Measurements from ENCODE around the gene POU2F2.
"Not testable (repeated sequence)": the region's sequence is repeated elsewhere in the genome, so short reads cannot be mapped to it uniquely, and the experiment has no call there.

POU2F2 gene

DNA sequence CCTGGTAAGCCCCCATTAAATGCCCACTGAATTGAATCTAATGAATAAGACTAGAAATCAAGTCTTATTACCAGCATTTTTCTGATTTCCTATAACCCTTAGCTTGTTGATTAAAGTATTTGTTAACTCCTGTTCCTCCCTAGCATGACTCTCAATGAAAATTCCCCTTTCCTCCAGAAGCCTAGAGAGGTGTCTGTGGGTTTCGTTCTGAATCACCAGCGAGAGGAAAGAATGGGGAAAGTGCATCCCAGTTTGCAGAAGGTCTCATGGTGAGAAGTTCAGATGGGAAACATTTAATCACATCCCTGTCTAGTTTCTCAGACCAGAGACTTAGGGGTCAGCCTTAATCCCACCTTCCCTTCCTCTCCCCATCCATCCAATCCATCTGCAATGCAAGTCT, 26.9 kb downstream of the POU2F2 start:
- H3K4me3 ChIP-seq: no peak overlapping the region
- no peak for DNase-seq (ENCODE audit: low spot score)
- no peak overlapping the region for H3K27ac ChIP-seq
- TF ChIP-seq, protein P1, sequence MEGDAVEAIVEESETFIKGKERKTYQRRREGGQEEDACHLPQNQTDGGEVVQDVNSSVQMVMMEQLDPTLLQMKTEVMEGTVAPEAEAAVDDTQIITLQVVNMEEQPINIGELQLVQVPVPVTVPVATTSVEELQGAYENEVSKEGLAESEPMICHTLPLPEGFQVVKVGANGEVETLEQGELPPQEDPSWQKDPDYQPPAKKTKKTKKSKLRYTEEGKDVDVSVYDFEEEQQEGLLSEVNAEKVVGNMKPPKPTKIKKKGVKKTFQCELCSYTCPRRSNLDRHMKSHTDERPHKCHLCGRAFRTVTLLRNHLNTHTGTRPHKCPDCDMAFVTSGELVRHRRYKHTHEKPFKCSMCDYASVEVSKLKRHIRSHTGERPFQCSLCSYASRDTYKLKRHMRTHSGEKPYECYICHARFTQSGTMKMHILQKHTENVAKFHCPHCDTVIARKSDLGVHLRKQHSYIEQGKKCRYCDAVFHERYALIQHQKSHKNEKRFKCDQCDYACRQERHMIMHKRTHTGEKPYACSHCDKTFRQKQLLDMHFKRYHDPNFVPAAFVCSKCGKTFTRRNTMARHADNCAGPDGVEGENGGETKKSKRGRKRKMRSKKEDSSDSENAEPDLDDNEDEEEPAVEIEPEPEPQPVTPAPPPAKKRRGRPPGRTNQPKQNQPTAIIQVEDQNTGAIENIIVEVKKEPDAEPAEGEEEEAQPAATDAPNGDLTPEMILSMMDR (IDR thresholded peaks at IDR 0.05): no peak

DNA sequence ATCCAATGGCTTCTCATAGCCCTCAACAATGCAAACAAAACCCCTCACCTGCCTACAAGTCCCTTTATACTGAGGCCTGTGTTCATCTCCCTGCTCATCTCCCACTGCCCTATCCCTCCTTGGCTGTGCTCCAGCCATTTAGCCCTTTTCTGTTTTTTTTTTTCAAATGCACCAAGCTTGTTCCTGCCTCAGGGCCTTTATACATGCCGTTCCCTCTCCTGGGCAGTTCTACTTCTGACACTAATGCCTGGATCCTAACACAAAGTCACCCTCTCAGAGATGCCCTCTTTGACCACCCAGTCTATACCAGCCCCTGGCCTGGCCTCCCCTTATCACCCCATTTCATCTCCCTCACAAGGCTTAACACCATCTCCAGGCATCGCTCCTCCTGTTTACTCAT, 29.4 kb downstream of the POU2F2 start:
- DNase-seq (ENCODE audit: low spot score): no peak
- TF ChIP-seq, protein P1 (IDR thresholded peaks at IDR 0.05): no peak
- no peak overlapping the region for H3K27ac ChIP-seq
- no peak overlapping the region for H3K4me3 ChIP-seq

DNA sequence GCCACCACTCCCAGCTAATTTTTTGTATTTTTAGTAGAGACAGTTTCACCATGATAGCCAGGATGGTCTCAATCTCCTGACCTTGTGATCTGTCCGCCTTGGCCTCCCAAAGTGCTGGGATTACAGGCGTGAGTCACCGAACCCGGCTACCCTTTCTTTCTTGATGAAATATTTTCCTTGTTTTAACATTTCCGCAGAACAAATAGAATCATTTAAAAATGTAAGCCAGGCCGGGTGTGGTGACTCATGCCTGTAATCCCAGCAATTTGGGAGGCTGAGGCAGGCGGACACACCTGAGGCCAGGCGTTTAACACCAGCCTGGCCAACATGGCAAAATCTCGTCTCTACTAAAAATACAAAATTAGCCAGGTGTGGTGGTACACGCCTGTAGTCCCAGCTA, 32.0 kb downstream of the POU2F2 start:
- not testable (repeated sequence) for H3K4me3 ChIP-seq; DNase-seq (ENCODE audit: low spot score); H3K27ac ChIP-seq

DNA sequence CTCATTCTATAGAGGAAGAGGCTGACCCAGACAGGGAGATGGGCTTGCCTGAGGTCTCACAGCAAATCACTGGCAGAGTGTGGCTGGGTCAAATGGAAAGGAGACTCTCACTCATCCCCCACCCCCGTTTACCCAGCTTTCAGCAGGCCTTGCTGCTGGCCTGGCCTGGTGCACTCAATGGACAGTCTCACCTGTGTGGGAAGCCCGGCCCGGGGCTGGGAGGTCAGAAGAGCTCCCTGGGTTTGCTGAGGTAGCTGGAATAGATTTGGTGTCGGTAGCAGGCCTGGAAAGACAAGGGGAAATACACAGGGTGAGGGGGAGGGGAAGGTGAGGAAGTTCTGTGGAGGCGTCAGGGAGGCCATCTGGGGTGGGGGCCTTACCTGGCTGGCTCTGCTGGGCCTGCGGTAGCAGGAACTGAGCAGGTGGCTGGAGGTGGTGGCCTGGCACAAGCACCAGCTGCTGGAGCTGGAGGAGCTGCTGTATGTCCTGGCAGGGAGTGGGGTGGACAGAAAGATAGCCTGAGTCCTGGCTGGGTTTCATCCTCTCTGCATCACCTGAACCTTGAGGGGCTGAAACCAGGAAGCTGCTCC, 32.8 kb downstream of the POU2F2 start:
- TF ChIP-seq, protein P1 (IDR thresholded peaks at IDR 0.05): no peak
- Histone ChIP-seq H3K27ac (no peak overlapping the region), H3K4me3 (no peak overlapping the region)
- DNase-seq (ENCODE audit: low spot score): no peak

DNA sequence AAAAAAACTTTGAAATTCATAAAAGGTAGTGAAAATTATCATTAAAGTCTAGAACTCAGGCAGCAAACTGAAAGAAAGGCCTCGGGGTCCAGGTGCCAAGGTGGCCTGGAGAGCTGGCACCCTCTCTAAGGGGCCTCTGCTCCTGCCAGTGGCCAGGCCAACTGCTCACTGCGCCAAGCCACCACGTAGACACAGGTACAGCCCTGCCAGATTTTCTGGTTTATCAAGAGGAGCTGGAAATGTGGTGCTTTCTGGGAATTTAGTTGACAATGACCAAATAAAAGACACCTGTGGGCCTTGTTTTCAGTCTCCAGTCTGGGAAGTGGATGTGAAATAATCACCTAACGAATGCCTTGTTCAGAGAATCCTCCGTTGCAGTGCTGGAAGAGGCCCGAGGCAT, 33.5 kb downstream of the POU2F2 start:
- Histone ChIP-seq H3K27ac (no peak overlapping the region), H3K4me3 (no peak overlapping the region)
- DNase-seq (ENCODE audit: low spot score): no peak
- TF ChIP-seq, protein P1 (IDR thresholded peaks at IDR 0.05): no peak

DNA sequence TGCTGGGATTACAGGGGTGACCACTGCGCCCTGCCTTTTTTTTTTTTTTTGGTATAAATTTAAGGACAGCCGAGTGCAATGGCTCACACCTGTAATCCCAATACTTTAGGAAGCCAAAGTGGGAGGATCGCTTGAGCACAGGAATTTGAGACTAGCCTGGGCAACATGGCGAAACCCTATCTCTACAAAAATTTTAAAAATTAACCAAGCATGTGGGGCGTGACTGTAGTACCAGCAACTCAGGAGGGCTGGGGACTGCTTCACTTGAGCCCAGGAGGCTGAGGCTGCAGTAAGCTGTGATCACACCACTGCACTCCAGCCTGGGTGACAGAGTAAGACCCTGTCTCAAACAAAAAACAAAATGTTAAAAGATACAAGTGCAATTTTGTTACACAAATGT, 34.8 kb downstream of the POU2F2 start:
- TF ChIP-seq, protein P1 (IDR thresholded peaks at IDR 0.05): no peak
- no peak overlapping the region for H3K27ac ChIP-seq
- DNase-seq (ENCODE audit: low spot score): no peak

DNA sequence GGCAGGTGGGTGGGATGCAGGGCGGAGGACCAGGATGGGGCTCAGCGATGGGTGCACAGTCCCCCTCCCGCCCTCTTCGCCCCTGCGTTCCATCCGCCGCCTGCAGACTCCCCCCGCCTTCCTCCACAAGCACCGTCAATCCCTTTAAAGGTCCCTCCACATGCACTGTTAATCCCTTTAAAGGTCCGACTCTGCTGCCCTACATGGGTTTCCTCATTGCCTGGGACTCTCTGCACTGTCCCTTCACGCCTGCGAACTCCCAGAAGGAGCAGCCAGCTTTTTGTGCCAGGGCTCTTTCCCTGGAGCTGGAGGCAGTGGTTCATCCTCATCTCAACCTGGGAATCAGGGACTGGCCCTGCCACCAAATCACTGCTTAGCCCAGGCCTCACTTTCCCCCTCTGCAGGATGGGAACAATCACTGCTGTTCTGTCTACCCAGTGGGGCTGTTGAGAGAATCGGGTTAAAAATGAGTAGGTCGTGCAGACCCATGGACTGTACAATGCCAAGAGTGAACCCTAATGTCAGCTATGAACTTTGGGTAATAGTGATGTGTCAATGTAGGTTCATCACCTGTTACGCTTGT, 35.9 kb downstream of the POU2F2 start:
- no peak for DNase-seq (ENCODE audit: low spot score)
- no peak overlapping the region for H3K4me3 ChIP-seq
- H3K27ac ChIP-seq: no peak overlapping the region
- TF ChIP-seq, protein P1 (IDR thresholded peaks at IDR 0.05): no peak

More for the DNA sequence above, 34.8 kb downstream of the POU2F2 start:
- H3K4me3 ChIP-seq: no peak overlapping the region
